Peyer's patch (tissue), 4 donors: ENCODE measurements around the gene ZNF333. TPM values are rescaled to one million over a fixed set of nuclear protein-coding genes. Genes with fewer than 3 reads are reported as not detected.
"Not testable (repeated sequence)": the region's sequence is repeated elsewhere in the genome, so short reads cannot be mapped to it uniquely, and the experiment has no call there.

Source experiments
- DNase-seq, 3 donors: peaks; one replicate each; pipeline ENCODE4 v3.0.0-alpha.2; 2017 to 2019
- H3K27ac ChIP-seq, 4 donors: fragments of 200-600 bp; sonication (generic); one replicate each; pipeline ENCODE4 v1.5.1; 2016 to 2019
- H3K27me3 ChIP-seq, 2 donors: fragments of 200-600 bp; sonication (generic); one replicate each; pipeline ENCODE4 v1.5.1; 2019
- H3K36me3 ChIP-seq, 3 donors: fragments of 200-600 bp; sonication (generic); one replicate each; pipeline ENCODE4 v1.5.1; 2016 to 2019
- H3K4me1 ChIP-seq, 4 donors: fragments of 200-600 bp; sonication (generic); one replicate each; pipeline ENCODE4 v1.5.1; 2016 to 2019
- H3K4me3 ChIP-seq, 4 donors: fragments of 200-600 bp; sonication (generic); 1 replicate in 3 of 4; 2 replicates in 1 of 4; pipeline ENCODE4 v1.5.1; 2016 to 2019; ENCODE audit warnings: mild to moderate bottlenecking in 1 of 4
- H3K9me3 ChIP-seq, 4 donors: fragments of 200-600 bp; sonication (generic); one replicate each; pipeline ENCODE4 v1.5.1; 2016 to 2019; ENCODE audit warnings: mild to moderate bottlenecking in 1 of 4
- CTCF ChIP-seq, 6 experiments: fragments of 450-650 bp in 4 of 6; fragments of 200-600 bp in 2 of 6; sonication (generic) in 1 of 6; IDR thresholded peaks; one replicate each; pipeline ENCODE4 v1.5.1; 2017 to 2019; ENCODE audit warnings: antibody characterized with exemption in 6 of 6, mild to moderate bottlenecking in 3 of 6, moderate library complexity in 1 of 6
- POLR2A ChIP-seq, 2 donors: fragments of 450-650 bp; IDR thresholded peaks; one replicate each; pipeline ENCODE4 v1.5.1; 2017; ENCODE audit warnings: antibody characterized with exemption in 2 of 2, mild to moderate bottlenecking in 2 of 2, moderate library complexity in 2 of 2
- total RNA-seq, 4 donors: library from RNA; depleted of rRNA; stranded (reverse); fragments of >200 nt; gene quantifications; one replicate each; pipeline ENCODE4 v1.1.0, GENCODE V29; 2016

ZNF333 gene
- total RNA-seq, 4 donors from 2014 or later = 7.5 to 27.8 (median 17.1) TPM

GRCh38 chr19:14758816-14759215 lies 69.0 kb downstream of the ZNF333 start:
- H3K27me3 ChIP-seq = no peaks in the 10 kb centered on the region
- DNase-seq = no peak
- no peak overlapping the region for H3K4me3 ChIP-seq
- TF ChIP-seq POLR2A (IDR thresholded peaks at IDR 0.05) (no peak), CTCF (IDR thresholded peaks at IDR 0.05) (no peak)
- no peak overlapping the region for H3K27ac ChIP-seq
- H3K9me3 ChIP-seq = no peaks in the 10 kb centered on the region
- H3K36me3 ChIP-seq = no peaks in the 10 kb centered on the region
- no peaks in the 10 kb centered on the region for H3K4me1 ChIP-seq

GRCh38 chr19:14761607-14762006 lies 71.8 kb downstream of the ZNF333 start:
- no peak for DNase-seq

GRCh38 chr19:14762111-14762510 lies 72.3 kb downstream of the ZNF333 start:
- Histone ChIP-seq H3K4me1 (no peaks in the 10 kb centered on the region), H3K27ac (no peak overlapping the region), H3K27me3 (no peaks in the 10 kb centered on the region), H3K9me3 (no peaks in the 10 kb centered on the region), H3K4me3 (no peak overlapping the region), H3K36me3 (no peaks in the 10 kb centered on the region)
- TF ChIP-seq POLR2A (IDR thresholded peaks at IDR 0.05) (no peak), CTCF (IDR thresholded peaks at IDR 0.05) (no peak)
- DNase-seq = no peak

More at GRCh38 chr19:14761607-14762006, 71.8 kb downstream of the ZNF333 start:
- no peak overlapping the region for H3K27ac ChIP-seq
- H3K4me3 ChIP-seq = no peak overlapping the region
- TF ChIP-seq CTCF (IDR thresholded peaks at IDR 0.05) = no peak
- no peak for TF ChIP-seq POLR2A (IDR thresholded peaks at IDR 0.05)
- H3K4me1 ChIP-seq = no peaks in the 10 kb centered on the region
- no peaks in the 10 kb centered on the region for H3K9me3 ChIP-seq
- no peaks in the 10 kb centered on the region for H3K27me3 ChIP-seq
- no peaks in the 10 kb centered on the region for H3K36me3 ChIP-seq

- TF ChIP-seq POLR2A (IDR thresholded peaks at IDR 0.05) (no peak), CTCF (IDR thresholded peaks at IDR 0.05) (no peak)
- no peak overlapping the region for H3K27ac ChIP-seq
- H3K36me3 ChIP-seq = no peaks in the 10 kb centered on the region
- no peak overlapping the region for H3K4me3 ChIP-seq
- H3K27me3 ChIP-seq = no peaks in the 10 kb centered on the region
- no peaks in the 10 kb centered on the region for H3K4me1 ChIP-seq
- DNase-seq = no peak
- no peaks in the 10 kb centered on the region for H3K9me3 ChIP-seq
Observed at GRCh38 chr19:14763497-14764145, 73.8 kb downstream of the ZNF333 start.

DNA sequence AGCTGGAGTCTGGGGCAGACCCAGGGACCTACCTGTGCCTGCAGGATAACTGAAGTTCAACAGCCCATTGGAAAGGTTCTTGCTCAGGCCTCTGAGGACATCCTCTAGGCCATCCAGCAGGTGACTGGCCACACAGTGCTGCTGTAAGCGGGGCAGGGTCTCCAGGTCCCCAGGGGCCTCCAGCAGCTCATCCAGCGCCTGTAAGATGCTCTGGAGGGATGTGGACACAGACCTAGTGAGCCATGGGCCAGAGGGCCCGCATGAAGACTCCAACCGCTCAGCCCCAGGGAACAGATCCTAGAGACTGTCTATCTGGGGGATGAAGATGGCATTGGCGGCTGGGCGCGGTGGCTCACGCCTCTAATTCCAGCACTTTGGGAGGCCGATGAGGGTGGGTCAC lies 74.6 kb downstream of the ZNF333 start:
- Histone ChIP-seq H3K27me3 (no peaks in the 10 kb centered on the region), H3K36me3 (no peaks in the 10 kb centered on the region), H3K4me3 (no peak overlapping the region), H3K9me3 (no peaks in the 10 kb centered on the region), H3K4me1 (no peaks in the 10 kb centered on the region), H3K27ac (no peak overlapping the region)
- DNase-seq = no peak
- TF ChIP-seq POLR2A (IDR thresholded peaks at IDR 0.05) (no peak), CTCF (IDR thresholded peaks at IDR 0.05) (no peak)

DNA sequence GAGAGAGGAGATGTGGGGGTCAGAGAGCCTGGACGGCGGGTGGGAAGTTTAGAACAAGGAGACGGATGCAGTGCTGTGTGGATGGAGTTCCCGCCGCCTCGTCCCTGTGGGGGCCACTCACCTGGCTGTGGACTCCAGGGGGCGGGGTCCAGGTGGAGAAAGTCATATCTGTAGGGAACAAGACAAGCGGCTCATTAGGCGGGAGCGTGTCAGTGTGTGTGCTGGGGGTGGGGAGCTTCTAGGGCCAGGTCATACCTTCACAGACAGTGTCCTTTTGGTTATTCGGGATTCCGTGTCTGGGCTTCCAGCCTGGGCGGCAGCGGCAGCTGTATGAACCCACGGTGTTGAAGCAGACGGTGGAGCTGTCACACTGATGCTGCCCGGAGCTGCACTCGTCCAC lies 75.6 kb downstream of the ZNF333 start:
- H3K4me3 ChIP-seq, H3K27me3 ChIP-seq, H3K9me3 ChIP-seq, H3K36me3 ChIP-seq, H3K27ac ChIP-seq, H3K4me1 ChIP-seq, DNase-seq: not testable (repeated sequence)

DNA sequence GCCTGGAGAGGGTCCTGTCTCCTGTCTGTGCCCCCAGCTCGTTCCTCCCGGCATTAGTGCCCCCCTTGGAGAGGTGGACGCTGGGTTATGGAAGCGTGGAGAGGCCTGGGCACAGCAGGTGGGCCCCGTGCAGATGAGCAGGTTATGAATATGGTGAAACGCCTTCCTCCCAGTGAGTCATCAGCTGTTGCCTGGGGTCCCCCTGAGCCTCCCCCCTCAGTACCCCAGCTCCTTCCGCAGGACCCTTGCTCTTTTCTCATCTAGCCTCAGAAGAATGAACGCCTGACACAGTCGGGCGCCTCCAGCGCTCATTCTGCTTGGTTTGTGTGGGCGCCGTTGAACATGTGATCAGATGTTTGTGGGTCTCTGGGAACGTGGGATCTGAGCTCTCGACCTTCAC lies 76.0 kb downstream of the ZNF333 start:
- not testable (repeated sequence) for H3K27me3 ChIP-seq, H3K9me3 ChIP-seq, H3K27ac ChIP-seq, H3K4me3 ChIP-seq, H3K4me1 ChIP-seq, H3K36me3 ChIP-seq
- DNase-seq = peak in 1 of 3 donors; percentile 11
